ENCODE data around the gene ARGLU1.
"Not testable (repeated sequence)": the region's sequence is repeated elsewhere in the genome, so short reads cannot be mapped to it uniquely, and the experiment has no call there.

ARGLU1 gene, protein sequence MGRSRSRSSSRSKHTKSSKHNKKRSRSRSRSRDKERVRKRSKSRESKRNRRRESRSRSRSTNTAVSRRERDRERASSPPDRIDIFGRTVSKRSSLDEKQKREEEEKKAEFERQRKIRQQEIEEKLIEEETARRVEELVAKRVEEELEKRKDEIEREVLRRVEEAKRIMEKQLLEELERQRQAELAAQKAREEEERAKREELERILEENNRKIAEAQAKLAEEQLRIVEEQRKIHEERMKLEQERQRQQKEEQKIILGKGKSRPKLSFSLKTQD

DNA sequence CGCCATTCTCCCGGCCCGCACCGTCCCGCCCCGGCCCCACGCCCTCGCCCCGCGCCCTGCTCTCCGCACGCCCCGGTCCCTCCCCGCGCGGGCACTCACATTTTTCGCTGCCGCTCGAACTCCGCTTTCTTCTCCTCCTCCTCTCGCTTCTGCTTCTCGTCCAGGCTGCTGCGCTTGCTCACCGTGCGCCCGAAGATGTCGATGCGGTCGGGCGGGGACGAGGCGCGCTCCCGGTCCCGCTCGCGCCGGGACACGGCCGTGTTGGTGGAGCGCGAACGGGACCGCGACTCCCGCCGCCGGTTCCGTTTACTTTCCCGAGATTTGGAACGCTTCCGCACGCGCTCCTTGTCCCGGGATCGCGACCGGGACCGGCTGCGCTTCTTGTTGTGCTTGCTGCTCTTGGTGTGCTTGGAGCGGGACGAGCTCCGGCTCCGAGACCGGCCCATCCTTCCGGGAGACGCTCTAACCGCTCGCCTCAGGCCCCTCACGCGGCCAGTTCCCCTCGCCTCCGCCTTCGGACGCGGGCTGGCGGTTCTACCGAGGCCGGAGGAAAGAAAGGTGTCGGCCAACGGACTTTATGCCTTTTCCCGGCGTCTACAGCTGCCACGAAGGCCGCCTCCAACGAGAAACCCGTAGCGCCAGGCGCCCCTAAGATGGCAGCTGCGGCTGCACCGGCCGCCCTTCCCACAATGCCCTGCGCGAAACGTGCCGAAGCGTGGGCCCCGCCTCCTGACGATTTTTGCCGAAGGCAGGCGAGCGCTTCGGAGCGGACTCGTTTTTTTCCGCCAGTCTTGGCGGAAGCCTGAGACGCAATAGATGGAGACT, at the start of gene ARGLU1:
TSS of gene ARGLU1 (minus strand) at position 664 of the 825 bp plus-strand sequence. CDS start at position 446, 218 bp downstream.
- DNase-seq, result peak; percentile 93 to 94

DNA sequence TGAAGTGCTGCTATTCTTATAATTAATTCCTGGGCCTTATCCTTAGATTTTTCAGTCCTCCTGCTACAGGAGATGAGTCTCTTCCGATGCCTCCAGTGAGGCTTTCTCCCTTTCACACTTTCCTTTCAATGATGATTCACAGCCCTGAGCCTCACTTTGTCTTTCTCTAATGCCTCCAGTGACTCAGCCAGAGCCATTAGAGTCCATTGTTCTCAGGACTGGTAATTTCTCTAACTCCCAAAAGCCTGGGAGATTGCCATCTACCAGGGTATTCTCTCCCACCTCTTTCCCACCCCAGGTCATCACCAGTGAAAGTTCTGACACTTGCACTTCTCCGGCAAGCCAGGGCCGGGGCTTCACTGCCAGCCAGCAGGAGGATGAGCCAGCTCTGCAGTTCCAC, 49.6 kb upstream of the ARGLU1 start:
- DNase-seq, result no peak

DNA sequence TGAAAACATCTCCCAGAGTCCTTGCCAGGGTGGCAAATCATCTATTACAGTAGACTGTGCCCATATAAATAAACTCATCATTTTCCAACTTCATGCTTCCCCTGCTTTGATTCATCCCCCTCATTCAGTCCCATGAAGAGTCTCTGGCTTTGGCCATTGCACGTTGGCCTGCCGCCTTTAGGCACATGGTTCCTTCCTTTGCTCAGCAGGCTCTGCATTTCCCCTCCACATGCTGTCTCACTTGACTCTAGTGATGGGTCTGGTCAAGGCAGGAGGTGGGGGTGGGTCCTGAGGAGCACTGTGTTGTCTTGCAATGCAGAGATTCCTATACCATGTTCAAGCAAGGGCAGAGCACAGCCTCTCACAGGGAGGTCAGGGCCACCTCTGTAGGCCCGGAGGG, 48.8 kb upstream of the ARGLU1 start:
- no peak for DNase-seq

DNA sequence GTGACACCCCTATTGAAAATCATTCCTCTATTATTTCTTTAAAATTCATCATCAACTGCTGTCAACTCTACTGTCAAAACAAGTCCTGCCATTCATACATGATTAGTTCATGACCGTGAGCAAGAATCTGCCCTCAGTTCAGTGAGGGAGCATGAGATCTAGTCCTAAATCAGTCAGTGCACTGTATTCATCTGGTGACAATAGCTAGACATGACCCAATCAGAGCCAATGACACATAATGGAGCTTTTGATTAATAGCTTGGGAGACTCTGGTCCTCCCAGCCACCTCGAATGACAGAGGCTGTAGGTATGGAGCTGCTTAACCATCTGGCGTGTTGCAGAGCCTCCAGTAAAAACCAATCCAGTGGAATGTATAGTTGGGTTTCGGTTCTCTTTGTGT, 46.9 kb upstream of the ARGLU1 start:
- no peak for DNase-seq

DNA sequence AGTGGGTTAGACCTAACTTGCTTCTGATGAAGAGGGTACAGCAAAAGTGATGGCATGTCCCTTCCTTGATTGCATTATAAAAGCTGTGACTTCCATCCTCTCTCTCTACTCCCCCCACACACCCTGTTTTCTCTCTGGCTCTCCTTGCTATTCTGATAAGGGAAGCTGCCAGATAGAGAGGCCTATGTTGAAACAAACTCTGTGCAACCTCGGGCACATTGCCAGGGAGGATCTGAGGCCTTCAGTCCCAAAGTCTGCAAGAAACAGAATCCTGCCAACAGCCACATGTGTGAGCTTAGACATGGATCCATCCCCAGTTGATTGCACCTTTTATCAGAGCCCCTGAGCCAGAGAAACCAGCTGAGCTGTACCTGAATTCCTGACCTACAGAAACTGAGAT, 44.8 kb upstream of the ARGLU1 start:
- DNase-seq, result no peak

DNA sequence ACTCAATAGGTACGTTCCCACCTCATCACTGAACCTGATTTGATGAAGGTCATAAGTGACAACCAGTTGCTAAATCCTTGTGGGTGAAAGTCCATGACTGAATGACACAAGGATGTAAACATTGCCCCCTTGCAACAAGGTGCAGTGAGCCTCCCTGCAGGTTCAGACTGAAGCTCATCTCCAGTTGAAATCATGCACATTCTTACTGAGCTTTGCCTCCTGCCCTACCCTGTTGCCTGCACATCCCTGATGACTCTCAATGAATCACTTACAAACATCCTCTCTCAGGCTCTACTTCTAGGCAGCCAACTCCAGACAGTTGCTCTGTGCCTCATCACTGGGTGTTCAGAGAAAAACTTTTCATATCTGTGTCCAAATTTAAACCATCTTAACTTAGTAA, 42.5 kb upstream of the ARGLU1 start:
- DNase-seq, result no peak

DNA sequence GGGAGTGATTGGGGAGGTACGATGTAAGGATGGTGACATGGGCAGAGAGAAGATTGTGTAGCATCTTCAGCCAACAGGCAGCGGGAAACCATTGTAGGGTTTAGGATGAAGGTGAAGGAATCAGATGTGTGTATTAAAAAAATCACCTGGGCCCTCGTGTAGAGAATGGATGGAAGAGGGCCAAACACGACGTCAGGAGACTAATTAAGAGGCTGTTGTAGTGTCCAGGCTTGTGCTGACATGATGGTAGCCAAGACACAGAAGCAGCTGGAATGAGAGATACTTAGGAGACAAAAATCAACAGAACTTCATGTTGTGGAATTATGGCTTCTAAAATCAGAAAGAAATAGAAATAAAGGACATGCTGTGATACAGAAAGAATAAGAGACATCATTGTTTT, 41.2 kb upstream of the ARGLU1 start:
- DNase-seq, result no peak

DNA sequence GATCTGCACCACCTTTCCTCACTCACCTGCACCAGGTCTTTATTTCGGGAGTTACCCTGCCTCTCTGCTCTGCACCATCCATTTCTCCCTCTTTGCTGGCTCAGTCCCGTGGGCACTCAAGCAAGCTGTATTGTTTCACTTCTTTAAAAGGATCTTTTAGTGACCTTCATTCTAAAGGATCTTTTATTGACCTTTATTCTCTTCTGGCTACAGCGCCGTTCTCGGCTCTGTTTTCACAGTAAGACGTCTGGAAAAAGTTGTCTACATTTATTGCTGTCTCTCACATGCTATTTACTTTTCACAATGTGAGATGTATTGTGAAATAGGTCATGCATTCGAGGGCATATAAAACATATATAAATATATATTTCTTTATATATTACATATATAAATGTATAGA, 35.6 kb upstream of the ARGLU1 start:
- DNase-seq, result no peak

DNA sequence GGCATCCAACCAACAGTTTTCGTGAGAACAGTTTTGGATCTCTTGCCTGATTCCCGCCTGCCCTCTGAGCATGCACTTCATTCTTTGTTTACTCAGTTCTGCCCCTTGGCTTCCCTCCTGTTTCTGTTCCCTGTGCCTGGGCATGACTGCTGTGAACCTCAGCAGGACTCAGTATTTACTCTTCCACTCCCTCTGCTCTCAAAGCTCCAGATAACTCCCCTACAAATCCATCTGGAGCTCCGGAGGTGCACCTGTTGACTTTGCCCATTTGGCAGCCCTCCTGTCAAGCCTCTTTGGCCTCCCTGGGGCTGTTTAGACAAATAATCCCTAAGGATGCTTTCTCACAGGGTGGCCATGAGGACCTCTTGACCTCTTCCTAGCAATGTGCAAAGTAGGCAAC, 34.2 kb upstream of the ARGLU1 start:
- DNase-seq, result no peak

DNA sequence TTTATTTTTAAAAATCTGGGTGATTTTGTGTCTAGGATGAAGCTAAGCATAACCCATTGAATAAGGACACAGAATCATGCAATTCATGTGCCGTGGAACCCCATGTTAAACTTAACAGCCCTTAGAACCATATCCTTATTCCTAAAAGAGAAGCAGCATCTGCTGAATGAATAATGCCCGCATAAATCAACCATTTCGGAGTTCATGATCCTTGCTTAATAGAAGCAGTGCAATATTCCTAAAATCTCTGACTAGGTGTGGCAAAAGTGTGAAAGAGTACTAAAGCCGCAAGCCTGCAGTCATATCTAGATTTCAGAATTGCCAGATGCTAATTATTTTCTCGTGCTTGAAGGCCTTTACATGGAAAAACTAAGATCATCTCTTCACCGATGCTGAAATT, 33.6 kb upstream of the ARGLU1 start:
- no peak for DNase-seq

DNA sequence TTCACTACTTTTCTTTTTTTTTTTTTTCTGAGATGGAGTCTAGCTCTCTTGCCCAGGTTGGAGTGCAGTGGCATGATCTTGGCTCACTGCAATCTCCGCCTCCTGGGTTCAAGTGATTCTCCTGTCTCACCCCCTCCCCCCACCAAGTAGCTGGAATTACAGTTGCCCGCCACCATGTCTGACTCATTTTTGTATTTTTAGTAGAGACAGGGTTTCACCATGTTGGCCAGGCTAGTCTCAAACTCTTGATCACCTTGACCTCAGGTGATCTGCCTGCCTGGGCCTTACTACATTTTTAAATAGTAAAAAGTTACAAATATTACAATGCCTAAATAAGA, 32.8 kb upstream of the ARGLU1 start:
- DNase-seq, result not testable (repeated sequence)

DNA sequence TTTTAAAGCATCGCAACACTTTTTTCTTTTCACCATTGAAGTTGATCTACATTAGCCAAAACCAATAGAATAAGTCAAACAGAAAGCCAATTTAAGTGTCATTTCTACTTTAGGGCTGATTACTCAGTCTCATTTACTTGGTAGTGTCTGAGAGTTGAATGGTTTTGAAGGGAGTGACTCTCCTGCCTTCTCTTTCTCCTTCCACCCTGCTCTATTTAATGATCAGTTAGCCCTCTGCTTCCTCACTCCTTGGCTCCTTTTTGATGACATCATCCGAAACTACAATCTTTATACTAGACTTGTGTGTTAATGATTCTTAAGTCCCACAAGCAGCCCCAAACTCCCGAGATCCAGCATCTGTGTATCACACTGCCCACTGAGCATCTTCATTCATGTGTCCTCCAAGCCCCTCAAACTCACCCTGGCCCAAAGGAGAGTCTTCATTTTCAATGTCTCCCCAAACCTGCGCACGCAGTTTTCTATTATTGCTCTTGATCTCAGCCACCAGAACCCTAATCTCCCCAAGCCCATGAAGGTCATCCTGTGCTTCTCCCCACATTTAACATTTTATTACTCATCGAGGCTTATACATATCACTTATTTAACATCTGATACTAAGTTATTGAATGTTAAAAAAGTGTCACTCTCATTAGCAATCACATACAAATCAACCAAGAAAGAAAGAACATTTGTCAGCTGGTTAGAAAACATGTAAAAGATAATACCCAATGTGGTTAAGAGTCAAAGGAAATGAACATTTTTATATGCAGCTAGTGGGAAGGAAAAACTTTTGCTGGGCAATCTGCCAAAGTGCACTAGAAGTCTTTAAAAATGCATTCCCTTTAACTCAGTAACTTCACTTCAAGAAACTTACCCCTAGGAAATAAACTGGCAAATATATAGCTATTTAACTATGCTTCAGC, 32.2 kb upstream of the ARGLU1 start:
- DNase-seq, result no peak

DNA sequence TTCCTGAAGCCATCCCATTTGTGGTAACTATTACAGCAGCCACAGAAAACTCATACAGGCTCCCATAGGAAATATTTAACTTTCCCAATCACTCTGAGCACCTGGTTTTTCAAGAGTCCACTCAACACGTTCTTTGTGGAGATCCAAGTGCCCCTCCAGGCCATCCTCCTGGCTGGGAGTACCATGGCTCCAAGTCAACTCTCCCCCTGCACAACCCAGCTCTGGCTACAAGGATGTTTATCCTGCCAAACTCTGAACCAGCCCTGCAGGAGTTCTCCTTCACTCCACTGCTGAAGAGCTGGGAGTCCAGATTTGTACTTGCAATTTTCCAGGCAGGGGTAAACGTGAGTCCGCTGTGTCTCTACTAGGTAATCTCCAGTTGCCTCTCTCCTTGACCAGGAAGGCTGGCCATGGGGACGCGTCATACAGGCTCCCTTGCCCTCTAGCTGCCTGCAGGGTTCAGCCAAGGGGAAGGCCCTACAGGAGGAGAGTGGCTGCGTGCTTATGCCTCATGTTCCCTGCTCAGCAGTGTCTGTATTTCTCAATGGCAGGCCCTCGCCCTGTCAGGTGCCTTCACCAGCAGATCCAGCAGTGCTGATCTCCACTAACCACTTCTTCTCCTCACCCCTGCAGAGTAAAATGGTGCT, 29.9 kb upstream of the ARGLU1 start:
- DNase-seq, result no peak

DNA sequence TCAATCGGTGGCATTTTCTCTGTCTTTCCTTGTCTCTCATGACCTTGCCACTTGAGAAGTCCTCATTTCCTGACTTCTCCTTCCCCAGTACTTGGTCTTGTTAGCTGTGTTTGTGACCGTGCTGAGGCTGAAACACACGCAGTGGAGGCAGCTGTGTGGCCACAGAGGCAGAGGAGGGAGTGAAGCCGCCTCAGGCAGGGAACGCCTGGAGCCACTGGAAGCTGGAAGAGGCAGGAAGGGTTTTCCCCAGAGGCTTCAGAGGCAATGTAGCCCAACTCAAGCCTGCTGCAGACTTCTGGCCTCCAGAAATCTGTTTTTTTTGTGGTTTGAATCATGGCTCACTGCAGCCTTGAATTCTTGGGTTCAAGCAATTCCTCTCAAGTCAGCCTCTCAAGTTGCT, 29.2 kb upstream of the ARGLU1 start:
- DNase-seq, result no peak

DNA sequence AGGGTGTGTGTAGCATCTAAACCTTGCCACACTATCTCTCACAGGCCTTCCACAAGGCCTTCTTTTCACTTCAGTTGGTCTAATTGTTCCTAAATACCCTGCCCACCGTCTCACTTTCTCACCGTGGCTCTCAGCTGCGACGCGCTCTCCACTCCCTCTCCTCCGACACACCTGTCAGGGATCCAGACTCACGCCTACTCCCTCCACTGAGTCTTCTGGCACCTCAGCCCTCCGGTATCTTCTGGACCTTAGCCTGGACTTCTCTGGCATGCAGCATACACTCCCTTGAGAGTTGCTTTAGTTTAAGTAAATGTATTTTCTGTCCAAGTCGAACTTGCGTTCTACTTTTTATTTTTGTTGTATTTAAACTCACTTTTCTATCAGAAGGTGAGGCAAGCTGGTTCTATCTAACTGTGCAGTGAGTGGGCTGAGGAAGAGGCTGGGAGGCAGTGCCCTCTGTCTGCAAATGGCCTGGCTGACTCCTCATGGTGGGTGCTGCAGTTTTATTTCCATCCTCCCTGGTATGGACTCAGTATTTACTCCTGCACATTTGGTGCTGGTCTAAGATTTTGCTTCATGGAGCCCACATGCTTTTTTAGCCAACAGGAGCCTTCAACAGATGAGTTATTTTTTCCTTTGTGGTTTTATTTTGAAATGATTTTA, 28.5 kb upstream of the ARGLU1 start:
- no peak for DNase-seq

DNA sequence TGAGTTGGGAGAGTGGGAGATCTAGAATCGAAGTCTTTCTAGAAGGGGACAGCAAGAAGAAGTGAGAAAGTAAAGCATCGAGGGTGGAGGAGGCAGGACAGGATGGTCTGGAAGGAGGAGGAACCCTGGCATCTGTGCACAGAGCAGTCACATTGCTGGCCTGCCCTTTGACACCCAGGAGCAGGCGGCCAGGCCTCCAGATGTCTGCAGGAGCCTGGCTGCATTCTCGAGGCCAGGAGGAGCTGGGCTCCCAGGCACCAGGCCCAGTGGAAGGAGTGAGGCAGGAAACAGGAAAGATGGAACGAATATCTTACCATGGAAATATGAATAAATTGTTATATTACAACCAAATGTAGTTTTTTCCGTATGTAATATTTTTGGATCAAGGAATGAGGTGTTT, 27.7 kb upstream of the ARGLU1 start:
- no peak for DNase-seq

DNA sequence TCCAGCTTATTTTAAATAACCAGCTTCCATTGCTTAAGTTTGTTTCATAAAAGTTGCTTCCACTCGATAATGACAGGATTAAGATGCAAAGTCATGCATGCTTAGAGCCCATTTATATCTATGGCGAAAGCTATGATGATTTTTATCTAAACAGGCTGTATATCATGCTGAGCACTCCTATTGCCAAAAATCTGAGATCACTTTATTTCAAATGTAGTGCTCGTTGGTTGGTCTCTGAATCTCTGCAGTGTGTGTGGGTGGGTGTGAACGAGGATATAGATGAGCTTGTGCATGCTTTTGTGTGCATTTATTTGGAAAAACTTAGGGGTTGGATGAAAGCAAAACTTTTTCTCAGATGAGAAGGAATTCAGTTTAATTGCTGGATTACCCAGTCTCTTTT, 27.0 kb upstream of the ARGLU1 start:
- no peak for DNase-seq

DNA sequence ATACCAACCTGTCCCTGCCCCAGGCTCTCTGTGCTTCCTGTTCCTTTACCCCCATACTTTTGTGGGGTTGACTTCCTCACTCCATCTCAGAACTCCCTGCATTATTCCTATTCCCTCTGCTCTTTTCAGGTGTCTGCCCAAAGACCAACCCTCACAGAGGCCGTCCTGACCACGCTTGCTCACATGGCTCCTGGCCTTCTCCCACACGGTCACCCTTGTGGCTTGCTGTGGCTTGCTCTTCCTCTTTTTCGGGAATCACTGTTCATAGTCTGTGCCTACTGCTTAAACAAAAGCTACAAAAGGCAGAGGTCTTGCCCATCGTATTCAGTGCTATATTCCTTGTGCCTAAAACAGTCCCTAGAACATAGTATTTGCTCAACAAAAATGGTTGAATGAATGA, 25.2 kb upstream of the ARGLU1 start:
- DNase-seq, result no peak

DNA sequence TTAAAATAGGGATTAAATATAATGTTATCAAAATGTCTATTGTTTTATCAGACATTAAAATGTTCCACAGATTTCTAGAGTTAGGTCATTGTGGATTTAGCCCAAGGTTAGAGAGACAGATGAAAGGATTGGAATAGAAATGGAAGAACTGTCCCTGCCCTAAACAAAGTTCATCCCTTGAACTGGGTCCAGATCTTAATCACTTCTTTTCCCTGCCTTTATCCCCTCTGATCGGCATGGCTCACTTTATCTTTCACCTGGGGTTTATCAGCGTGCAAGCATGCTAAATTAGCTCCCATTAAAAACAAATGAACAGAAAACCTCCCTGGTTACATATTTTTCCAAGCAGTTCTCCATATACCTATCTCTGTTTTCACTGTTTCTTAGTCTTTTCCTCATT, 23.4 kb upstream of the ARGLU1 start:
- no peak for DNase-seq

DNA sequence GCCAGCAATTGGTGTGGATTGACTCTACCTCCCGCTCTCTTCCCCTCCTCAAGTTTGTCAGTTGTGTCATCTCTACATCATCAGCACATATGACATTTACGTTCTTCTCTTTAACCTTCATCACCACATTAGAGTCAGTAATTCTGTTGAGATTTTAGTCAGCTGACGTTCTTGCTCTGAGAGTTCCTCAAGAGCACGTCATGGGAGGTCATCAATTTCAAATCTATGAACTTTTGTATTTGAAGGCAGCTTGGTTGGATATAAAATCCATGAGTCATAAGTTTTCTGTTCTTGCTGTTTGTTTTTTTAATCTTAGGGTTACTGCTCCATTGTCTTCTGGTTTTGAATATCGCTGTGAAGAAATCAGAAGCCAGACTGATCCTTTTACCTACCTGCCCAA, 21.8 kb upstream of the ARGLU1 start:
- DNase-seq, result no peak

DNA sequence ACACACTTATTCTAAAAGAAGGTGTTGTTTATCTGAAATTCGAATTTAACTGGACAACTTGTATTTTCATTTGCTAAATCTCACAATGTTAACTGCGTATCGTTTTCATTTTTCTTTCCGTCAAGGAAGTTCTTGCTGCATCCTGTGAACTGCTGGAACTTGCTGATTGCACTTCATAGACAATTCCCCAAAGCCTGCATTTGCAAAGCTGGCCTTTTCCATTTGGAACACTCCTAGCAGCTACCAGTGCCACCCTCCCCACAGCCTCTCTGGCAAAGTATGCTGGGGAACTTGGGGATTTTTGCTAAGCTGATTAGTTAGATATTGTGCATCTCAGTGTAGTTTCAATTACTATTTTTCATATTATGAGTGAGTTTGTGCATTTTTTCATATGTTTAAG, 20.4 kb upstream of the ARGLU1 start:
- DNase-seq, result no peak

DNA sequence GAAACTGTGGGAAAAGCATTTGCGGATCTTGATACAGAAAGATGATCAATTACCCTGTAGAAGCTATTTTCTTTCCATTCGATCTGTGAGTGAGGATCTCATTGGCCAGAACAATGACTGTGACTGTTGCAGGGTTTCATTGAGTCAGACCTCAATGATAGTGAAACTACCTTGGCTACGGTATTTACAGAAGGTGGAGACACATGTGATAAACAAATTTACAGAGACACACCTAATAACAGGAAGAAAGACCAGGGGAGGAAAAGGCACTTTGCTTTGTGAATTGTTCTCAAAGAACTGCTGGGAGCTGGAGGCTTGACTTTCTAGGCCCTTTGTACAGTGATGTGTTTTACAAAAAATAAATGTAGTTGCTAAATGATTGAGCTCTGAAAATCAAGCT, 19.9 kb upstream of the ARGLU1 start:
- DNase-seq, result no peak

Measured in stimulated activated CD4-positive, alpha-beta T cell treated with anti-CD3 and anti-CD28 coated beads, Interleukin-2, amount 100 ng/mL, for 48 hours (primary cell).